IMR-90 (cell line): Measurements from ENCODE around the gene MTTP. TPM values are rescaled to one million over a fixed set of nuclear protein-coding genes. Genes with fewer than 3 reads are reported as not detected.

ENCODE experiments used
- ATAC-seq: fragments of 200-7000 bp; cut with Tn5 transposase; 2 replicates; pipeline ENCODE4 v1.9.1; 2020; ENCODE audit warnings: low read depth, mild to moderate bottlenecking, moderate library complexity
- BruUV-seq: library from RNA; stranded (reverse); fragments of 400-500 nt; replicated peaks from 2 replicates; lab custom pipeline; 2021; lab: Mats Ljungman, UMichigan
- CTCF ChIA-PET: fragments of 300-600 bp; formaldehyde crosslinking; extraction: SDS; loops from one replicate; lab custom pipeline; 2021; ENCODE audit warnings: antibody characterized with exemption; lab: Yijun Ruan, JAX
- POLR2A ChIA-PET: fragments of 300-600 bp; sonication (Branson Sonifier 250); formaldehyde crosslinking; loops from one replicate; lab custom pipeline; 2022; ENCODE audit warnings: antibody characterized with exemption; ENCODE audit not compliant: unreplicated experiment; lab: Charles Lee
- DNase-seq: peaks from one replicate; pipeline ENCODE4 v3.0.0; 2013
- H2AFZ ChIP-seq: replicated peaks from 2 replicates; pipeline ENCODE3; 2013; ENCODE audit warnings: low read length, mild to moderate bottlenecking; ENCODE audit not compliant: poor library complexity
- H2AK5ac ChIP-seq: 2 replicates; pipeline ENCODE4 v1.6.1; 2013; ENCODE audit warnings: low read depth, low read length, inconsistent platforms
- H2AK9ac ChIP-seq: replicated peaks from 2 replicates; pipeline ENCODE3; 2013; ENCODE audit warnings: mild to moderate bottlenecking, low read depth, low read length, moderate library complexity; ENCODE audit not compliant: poor library complexity
- H2BK120ac ChIP-seq: 2 replicates; pipeline ENCODE4 v1.6.1; 2013; ENCODE audit warnings: low read depth, low read length, inconsistent platforms
- H2BK15ac ChIP-seq: 3 replicates; pipeline ENCODE4 v1.6.1; 2013; ENCODE audit warnings: low read depth, low read length, inconsistent platforms
- H2BK20ac ChIP-seq: 2 replicates; pipeline ENCODE4 v1.6.1; 2013; ENCODE audit warnings: low read depth, mild to moderate bottlenecking, inconsistent platforms, low read length, moderate library complexity
- H2BK5ac ChIP-seq: 2 replicates; pipeline ENCODE4 v1.6.1; 2013; ENCODE audit warnings: mild to moderate bottlenecking, low read depth, low read length, inconsistent platforms; ENCODE audit not compliant: poor library complexity, severe bottlenecking
- H3K14ac ChIP-seq: replicated peaks from 2 replicates; pipeline ENCODE4 v1.6.1; 2013; ENCODE audit warnings: low read depth, low read length, inconsistent platforms
- H3K18ac ChIP-seq: 2 replicates; pipeline ENCODE4 v1.6.1; 2013; ENCODE audit warnings: low read depth, low read length, control low read depth
- H3K23ac ChIP-seq: 2 replicates; pipeline ENCODE4 v1.6.1; 2013; ENCODE audit warnings: low read depth, low read length, inconsistent platforms
- H3K27ac ChIP-seq: 2 replicates; pipeline ENCODE4 v1.5.1; 2013; ENCODE audit warnings: mild to moderate bottlenecking, control low read depth, low read length; ENCODE audit not compliant: insufficient read depth
- H3K27me3 ChIP-seq: 2 replicates; pipeline ENCODE4 v1.6.1; 2013; ENCODE audit warnings: low read length; ENCODE audit not compliant: control insufficient read depth, insufficient read depth
- H3K36me3 ChIP-seq: 2 replicates; pipeline ENCODE4 v1.6.1; 2013; ENCODE audit warnings: low read length, mixed read lengths; ENCODE audit not compliant: control insufficient read depth, insufficient read depth
- H3K4ac ChIP-seq: 2 replicates; pipeline ENCODE4 v1.6.1; 2013; ENCODE audit warnings: low read depth, low read length, inconsistent platforms
- H3K4me1 ChIP-seq: 2 replicates; pipeline ENCODE4 v1.6.1; 2013; ENCODE audit warnings: low read length, mixed read lengths; ENCODE audit not compliant: control insufficient read depth, insufficient read depth
- H3K4me2 ChIP-seq: 2 replicates; pipeline ENCODE4 v1.6.1; 2013; ENCODE audit warnings: low read depth, mild to moderate bottlenecking, control low read depth, low read length, moderate library complexity
- H3K4me3 ChIP-seq: 2 replicates; pipeline ENCODE4 v1.5.1; 2013; ENCODE audit warnings: low read depth, mild to moderate bottlenecking, control low read depth, low read length, moderate library complexity; ENCODE audit not compliant: insufficient read depth
- H3K56ac ChIP-seq: 2 replicates; pipeline ENCODE4 v1.6.1; 2013; ENCODE audit warnings: low read length, inconsistent platforms; ENCODE audit not compliant: insufficient read depth; ENCODE audit errors: extremely low read depth
- H3K79me1 ChIP-seq, 2 experiments: 2 replicates each; pipeline ENCODE4 v1.6.1; 2013; ENCODE audit warnings: low read length in 2 of 2, inconsistent platforms in 1 of 2, low read depth in 1 of 2
- H3K9ac ChIP-seq: 2 replicates; pipeline ENCODE4 v1.6.1; 2013; ENCODE audit warnings: low read depth, low read length, control low read depth
- H3K9me1 ChIP-seq: 2 replicates; pipeline ENCODE4 v1.6.1; 2013; ENCODE audit warnings: low read length, inconsistent platforms; ENCODE audit not compliant: insufficient read depth
- H3K9me3 ChIP-seq: 2 replicates; pipeline ENCODE4 v1.6.1; 2013; ENCODE audit warnings: low read length; ENCODE audit not compliant: control insufficient read depth, insufficient read depth
- H4K20me1 ChIP-seq: 2 replicates; pipeline ENCODE4 v1.6.1; 2013; ENCODE audit warnings: low read length, inconsistent platforms; ENCODE audit not compliant: insufficient read depth
- H4K5ac ChIP-seq: 2 replicates; pipeline ENCODE4 v1.6.1; 2013; ENCODE audit warnings: mild to moderate bottlenecking, low read depth, low read length, control low read depth
- H4K8ac ChIP-seq, 2 experiments: 2 replicates each; pipeline ENCODE4 v1.6.1; 2013; ENCODE audit warnings: low read depth in 2 of 2, low read length in 2 of 2, control low read depth in 1 of 2, inconsistent platforms in 1 of 2
- H4K91ac ChIP-seq: 2 replicates; pipeline ENCODE4 v1.6.1; 2013; ENCODE audit warnings: low read depth, low read length, inconsistent platforms; ENCODE audit not compliant: insufficient read depth
- RAD21 ChIP-seq: IDR thresholded peaks from 2 replicates; pipeline ENCODE4 v1.6.1; 2012; ENCODE audit warnings: low read length, improper control_type of control experiment
- RFX5 ChIP-seq: IDR thresholded peaks from 2 replicates; pipeline ENCODE4 v1.8.0; 2012; ENCODE audit warnings: low read depth, mild to moderate bottlenecking, low read length, moderate library complexity
- dilution Hi-C: fragments of 300-500 bp; cut with HindIII; formaldehyde crosslinking; loops from one replicate; pipeline ENCODE4 v1.14.3; 2018; ENCODE audit warnings: low sequenced_read_pairs; ENCODE audit not compliant: unreplicated experiment
- in situ Hi-C: fragments of 300-500 bp; cut with MboI; formaldehyde crosslinking; loops from 3 replicates; pipeline ENCODE4 v1.14.3; 2019; ENCODE audit warnings: low sequenced_read_pairs, inconsistent platforms, mixed read lengths
- intact Hi-C: fragments of 100-400 bp; cut with micrococcal nuclease; formaldehyde crosslinking; loops from 2 replicates; pipeline ENCODE4 v1.10.0; 2022
- polyA plus RNA-seq, 3 experiments: library from polyadenylated mRNA; depleted of rRNA; stranded (reverse); fragments of >200 nt; gene quantifications; 2 replicates each; pipeline ENCODE4 v1.2.3, GENCODE V29; 2012; ENCODE audit warnings: low replicate concordance in 1 of 3
- total RNA-seq: library from RNA; depleted of rRNA; stranded (reverse); fragments of >200 nt; gene quantifications from 2 replicates; pipeline ENCODE4 v1.2.3, GENCODE V29; 2012

Gene MTTP
- total and polyA plus RNA-seq, 2 of the 4 experiments (the other 2 are of a cell fraction) = under 0.01 to 0.03 TPM

- H3K36me3 ChIP-seq = no peaks in the 10 kb centered on the region
- H2BK120ac ChIP-seq = no peak overlapping the region
- H3K4me1 ChIP-seq = no peaks in the 10 kb centered on the region
- no peak overlapping the region for H4K8ac ChIP-seq
- no peak overlapping the region for H3K4me3 ChIP-seq
- H2AFZ ChIP-seq = no peak overlapping the region
- POLR2A ChIA-PET = no interaction called here
- H2AK9ac ChIP-seq = no peak overlapping the region
- TF ChIP-seq RAD21 (no peak), RFX5 (no peak)
- H3K9me1 ChIP-seq = no peaks in the 10 kb centered on the region
- H3K79me1 ChIP-seq = no peaks in the 10 kb centered on the region
- no peak overlapping the region for H3K4ac ChIP-seq
- H3K9ac ChIP-seq = no peak overlapping the region
- H4K91ac ChIP-seq = no peak overlapping the region
- in situ Hi-C loops = no loop called here
- no peak overlapping the region for H4K5ac ChIP-seq
- H4K20me1 ChIP-seq = no peaks in the 10 kb centered on the region
- ATAC-seq (no peak), DNase-seq (no peak)
- no peak overlapping the region for H2BK15ac ChIP-seq
- intact Hi-C loops = no loop called here
- CTCF ChIA-PET = no interaction called here
- no peak overlapping the region for H2AK5ac ChIP-seq
- no peak overlapping the region for H3K14ac ChIP-seq
- no peak overlapping the region for H3K4me2 ChIP-seq
- H3K27ac ChIP-seq = no peak overlapping the region
- H3K9me3 ChIP-seq = no peaks in the 10 kb centered on the region
- H3K23ac ChIP-seq = no peak overlapping the region
- no peak overlapping the region for H2BK5ac ChIP-seq
- dilution Hi-C loops = no loop called here
- no peak overlapping the region for H2BK20ac ChIP-seq
- H3K18ac ChIP-seq = no peak overlapping the region
- H3K27me3 ChIP-seq = peaks cover 5% of the 10 kb centered on the region
- no peak overlapping the region for H3K56ac ChIP-seq
- BruUV-seq = no TSS peak
Observed at GRCh38 chr4:99645638-99646037, 71.0 kb downstream of the MTTP start.
